ENCODE results near the gene TLCD3B.
A peak's percentile ranks its signal among the peaks of the same experiment; 100 is the strongest.

TLCD3B gene

DNA sequence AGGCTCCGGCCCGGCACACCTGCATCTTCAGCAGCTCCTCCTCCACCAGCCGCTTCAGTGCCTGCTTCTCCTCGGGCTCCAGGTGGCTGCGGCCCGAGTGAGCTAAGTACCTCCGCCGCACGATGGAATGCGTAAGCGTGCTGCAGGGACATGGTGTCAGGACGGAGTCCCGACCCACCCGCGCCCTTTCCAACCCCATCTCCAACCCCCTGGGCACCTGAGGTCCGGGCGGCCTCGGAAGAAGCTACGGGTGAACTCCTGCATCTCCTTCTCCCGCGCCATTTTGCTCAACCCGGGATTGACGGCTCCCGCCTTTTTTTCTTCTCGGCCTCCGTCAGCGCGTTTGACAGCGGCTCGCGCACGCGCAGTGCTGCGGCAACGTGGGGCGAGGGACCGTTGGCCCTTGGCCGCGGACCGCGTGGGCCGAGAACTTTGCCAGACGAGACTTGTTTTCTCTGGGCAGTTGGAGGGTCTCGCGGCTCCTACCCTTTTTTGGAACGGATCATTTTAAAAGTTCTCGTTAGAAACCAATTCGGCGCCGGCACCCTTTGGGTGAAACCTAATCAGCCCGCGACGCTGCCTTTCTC is 35.7 kb downstream of the TLCD3B start, which contains the start of gene HIRIP3:
Gene HIRIP3 (minus strand): TSS at position 294 of the 587 bp plus-strand sequence. CDS start 12 bp downstream, at position 282.
- Histone ChIP-seq H3K27ac (peak within 1 kb of the TSS; percentile 98), H3K4me2 (ENCODE audit: low read length) (peak within 1 kb of the TSS; percentile 71), H3K9me3 (ENCODE audit: control insufficient read depth, low read length) (no peaks in the 10 kb centered on the region), H3K79me2 (peaks cover 5% of the 10 kb centered on the region), H3K9ac (peak within 1 kb of the TSS; percentile 88), H3K4me1 (peaks cover 10% of the 10 kb centered on the region), H3K4me3 (ENCODE audit: low read depth, low read length) (peak within 1 kb of the TSS; percentile 90), H2AFZ (peak within 1 kb of the TSS; percentile 99), H3K36me3 (ENCODE audit: control insufficient read depth, insufficient read depth, low read length) (no peaks in the 10 kb centered on the region), H3K27me3 (ENCODE audit: control insufficient read depth, insufficient read depth, low read length) (no peaks in the 10 kb centered on the region)
- TF ChIP-seq, protein P1, sequence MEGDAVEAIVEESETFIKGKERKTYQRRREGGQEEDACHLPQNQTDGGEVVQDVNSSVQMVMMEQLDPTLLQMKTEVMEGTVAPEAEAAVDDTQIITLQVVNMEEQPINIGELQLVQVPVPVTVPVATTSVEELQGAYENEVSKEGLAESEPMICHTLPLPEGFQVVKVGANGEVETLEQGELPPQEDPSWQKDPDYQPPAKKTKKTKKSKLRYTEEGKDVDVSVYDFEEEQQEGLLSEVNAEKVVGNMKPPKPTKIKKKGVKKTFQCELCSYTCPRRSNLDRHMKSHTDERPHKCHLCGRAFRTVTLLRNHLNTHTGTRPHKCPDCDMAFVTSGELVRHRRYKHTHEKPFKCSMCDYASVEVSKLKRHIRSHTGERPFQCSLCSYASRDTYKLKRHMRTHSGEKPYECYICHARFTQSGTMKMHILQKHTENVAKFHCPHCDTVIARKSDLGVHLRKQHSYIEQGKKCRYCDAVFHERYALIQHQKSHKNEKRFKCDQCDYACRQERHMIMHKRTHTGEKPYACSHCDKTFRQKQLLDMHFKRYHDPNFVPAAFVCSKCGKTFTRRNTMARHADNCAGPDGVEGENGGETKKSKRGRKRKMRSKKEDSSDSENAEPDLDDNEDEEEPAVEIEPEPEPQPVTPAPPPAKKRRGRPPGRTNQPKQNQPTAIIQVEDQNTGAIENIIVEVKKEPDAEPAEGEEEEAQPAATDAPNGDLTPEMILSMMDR (IDR thresholded peaks at IDR 0.05): no peak

DNA sequence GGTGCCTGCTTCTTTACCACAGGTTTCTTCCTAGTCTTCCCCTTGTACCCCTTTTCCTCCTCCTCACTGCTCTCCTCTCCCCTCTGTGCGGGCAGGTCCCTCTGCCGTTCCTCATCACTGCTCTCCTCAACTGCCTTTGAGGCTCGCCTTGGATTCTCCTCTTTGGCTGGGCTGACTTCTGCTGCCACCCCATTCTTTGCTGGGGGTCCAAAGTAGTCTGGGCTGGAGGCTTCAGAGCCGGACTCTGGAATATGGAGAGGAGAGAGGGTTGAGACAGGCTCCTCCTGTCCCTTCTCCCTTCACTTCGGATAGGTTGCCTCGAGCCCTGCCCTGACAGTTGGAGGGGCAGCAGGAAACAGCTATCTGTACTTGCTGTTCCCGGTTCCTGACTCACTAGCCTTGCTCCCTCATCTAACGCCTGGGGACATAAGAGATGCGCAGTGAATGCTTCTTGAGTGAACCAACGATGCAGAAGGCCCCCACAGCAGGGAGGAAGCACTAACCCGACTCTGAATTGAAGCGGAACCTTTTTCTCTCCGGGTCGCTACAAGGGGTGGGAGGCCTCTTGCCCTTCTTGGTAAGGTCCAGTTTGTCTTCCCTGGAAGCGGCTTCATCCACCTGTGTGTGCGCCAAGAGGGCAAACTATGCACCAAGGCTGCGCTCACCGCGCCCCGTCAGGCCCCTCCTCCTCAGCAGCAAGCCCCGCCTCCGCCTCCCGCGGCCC is 36.3 kb downstream of the TLCD3B start:
- no peaks in the 10 kb centered on the region for H3K36me3 ChIP-seq (ENCODE audit: control insufficient read depth, insufficient read depth, low read length)
- H3K4me3 ChIP-seq (ENCODE audit: low read depth, low read length): peak overlapping the region; percentile 90
- peak overlapping the region; percentile 71 for H3K4me2 ChIP-seq (ENCODE audit: low read length)
- no peaks in the 10 kb centered on the region for H3K27me3 ChIP-seq (ENCODE audit: control insufficient read depth, insufficient read depth, low read length)
- peak overlapping the region; percentile 98 for H3K27ac ChIP-seq
- peaks cover 10% of the 10 kb centered on the region for H3K4me1 ChIP-seq
- peak overlapping the region; percentile 99 for H2AFZ ChIP-seq
- peak overlapping the region; percentile 88 for H3K9ac ChIP-seq
- no peaks in the 10 kb centered on the region for H3K9me3 ChIP-seq (ENCODE audit: control insufficient read depth, low read length)
- H3K79me2 ChIP-seq: peaks cover 5% of the 10 kb centered on the region
- TF ChIP-seq, protein P1 (IDR thresholded peaks at IDR 0.05): no peak

DNA sequence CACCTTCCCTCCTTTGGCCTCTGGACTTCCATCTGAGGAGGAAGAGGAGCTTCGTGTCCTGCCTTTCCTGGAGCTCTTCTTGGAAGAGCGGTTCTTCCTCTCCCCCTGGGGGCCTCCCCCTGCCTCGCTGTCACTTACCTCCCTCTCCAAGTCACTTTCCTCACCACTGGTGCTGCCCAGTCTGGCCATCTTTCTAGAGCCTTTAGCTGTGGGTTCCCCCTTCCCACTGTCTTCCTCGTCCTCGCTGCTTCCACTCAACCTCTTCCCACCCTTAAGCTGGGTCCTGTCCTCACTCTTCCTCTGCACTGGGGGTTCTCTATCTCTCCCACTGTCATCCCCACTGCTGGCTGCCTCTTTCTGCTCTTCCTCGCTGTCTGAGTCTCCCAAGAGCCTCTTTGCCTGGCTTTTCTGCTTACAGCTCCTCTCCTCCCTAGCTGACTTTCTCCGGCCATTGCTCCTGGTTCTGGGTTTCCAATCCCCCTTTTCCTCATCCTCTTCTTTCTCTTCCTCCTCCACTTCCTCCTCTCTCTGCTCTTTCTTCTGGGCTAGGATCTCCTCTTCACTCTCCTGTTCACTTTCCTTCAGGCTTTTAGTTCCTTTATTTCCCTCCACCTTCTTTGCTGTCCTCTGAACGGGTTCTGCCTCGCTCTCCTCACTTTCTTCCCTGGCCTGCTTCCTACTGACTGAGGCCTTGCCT is 37.0 kb downstream of the TLCD3B start:
- no peak overlapping the region for H3K9ac ChIP-seq
- no peak overlapping the region for H3K4me3 ChIP-seq (ENCODE audit: low read depth, low read length)
- H2AFZ ChIP-seq: no peak overlapping the region
- no peaks in the 10 kb centered on the region for H3K36me3 ChIP-seq (ENCODE audit: control insufficient read depth, insufficient read depth, low read length)
- peaks cover 10% of the 10 kb centered on the region for H3K4me1 ChIP-seq
- no peaks in the 10 kb centered on the region for H3K27me3 ChIP-seq (ENCODE audit: control insufficient read depth, insufficient read depth, low read length)
- H3K4me2 ChIP-seq (ENCODE audit: low read length): no peak overlapping the region
- H3K79me2 ChIP-seq: peaks cover 5% of the 10 kb centered on the region
- H3K9me3 ChIP-seq (ENCODE audit: control insufficient read depth, low read length): no peaks in the 10 kb centered on the region
- TF ChIP-seq, protein P1 (IDR thresholded peaks at IDR 0.05): no peak
- H3K27ac ChIP-seq: no peak overlapping the region

DNA sequence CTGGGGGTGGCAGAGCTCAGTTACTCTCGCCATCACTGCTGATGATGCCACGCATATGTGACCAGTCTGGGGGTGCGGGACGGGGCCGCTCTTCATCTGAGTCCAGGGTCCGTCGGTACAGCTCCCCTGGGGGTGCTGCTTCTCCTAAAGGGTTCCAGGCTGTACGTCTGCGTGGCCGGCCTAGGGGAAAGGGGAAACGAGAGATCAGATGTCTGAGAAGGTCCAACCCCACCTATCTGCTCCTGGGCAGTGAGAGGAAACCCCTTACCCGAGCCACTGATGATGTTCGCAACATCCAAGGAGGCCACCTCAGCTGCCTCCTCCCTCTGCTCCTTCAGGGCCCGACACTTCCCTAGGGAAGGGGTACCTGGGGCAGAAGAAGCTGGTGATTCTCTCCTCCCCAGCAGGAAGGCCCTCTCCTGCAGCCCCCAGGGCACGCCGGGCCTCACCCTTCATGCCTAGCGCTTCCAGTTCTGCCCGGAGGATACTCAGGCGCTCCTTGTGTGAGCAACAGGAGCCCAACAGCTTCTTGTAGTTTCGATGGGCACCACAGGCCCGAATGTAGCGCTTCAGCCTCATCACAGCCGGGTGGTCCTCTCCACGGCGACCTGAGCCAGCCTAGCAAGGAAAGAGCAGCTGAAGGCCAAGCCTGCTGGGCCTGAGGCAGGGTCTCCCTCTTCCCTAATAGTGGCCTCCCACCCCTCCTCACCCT is 37.7 kb downstream of the TLCD3B start:
- TF ChIP-seq, protein P1 (IDR thresholded peaks at IDR 0.05): no peak
- no peaks in the 10 kb centered on the region for H3K27me3 ChIP-seq (ENCODE audit: control insufficient read depth, insufficient read depth, low read length)

More for the DNA sequence above, 37.7 kb downstream of the TLCD3B start:
- Histone ChIP-seq H3K4me2 (ENCODE audit: low read length) (no peak overlapping the region), H3K36me3 (ENCODE audit: control insufficient read depth, insufficient read depth, low read length) (no peaks in the 10 kb centered on the region), H3K79me2 (peaks cover 5% of the 10 kb centered on the region), H3K4me3 (ENCODE audit: low read depth, low read length) (no peak overlapping the region), H2AFZ (no peak overlapping the region), H3K27ac (no peak overlapping the region), H3K9ac (no peak overlapping the region), H3K9me3 (ENCODE audit: control insufficient read depth, low read length) (no peaks in the 10 kb centered on the region), H3K4me1 (peaks cover 10% of the 10 kb centered on the region)

Measured in parathyroid adenoma (tissue), 2 donors.